H1 (cell line): Measurements from ENCODE around the gene ABHD2. TPM values are rescaled to one million over a fixed set of nuclear protein-coding genes. Genes with fewer than 3 reads are reported as not detected.

Experiments
- CBX5 ChIP-seq: fragments of 300-800, 300-1000 bp; sonication (generic); IDR thresholded peaks from 2 replicates; pipeline ENCODE4 v1.7.1; 2016; ENCODE audit warnings: antibody characterized with exemption, low read length, low read depth
- GABPA ChIP-seq: IDR thresholded peaks from 2 replicates; pipeline ENCODE4 v1.6.1; 2011; ENCODE audit warnings: mild to moderate bottlenecking, low read length, moderate library complexity, borderline replicate concordance; ENCODE audit not compliant: insufficient read depth
- polyA plus RNA-seq, 7 experiments: library from polyadenylated mRNA; depleted of rRNA in 3 of 7; stranded (reverse) in 5 of 7; unstranded in 2 of 7; fragments of >200 nt in 5 of 7; fragments of 200-250 nt in 2 of 7; gene quantifications; 1 replicate in 5 of 7; 2 replicates in 1 of 7; 4 replicates in 1 of 7; pipeline versions ENCODE4 v1.2.1 to v1.2.3, GENCODE V29; 2011 to 2013; ENCODE audit warnings: missing spikeins in 2 of 7, mixed read lengths in 2 of 7
- total RNA-seq: library from RNA; stranded (reverse); fragmentation: NEBNext Ultra II Directional; extraction: Animal tissue kit (Norgen Biotek cat#: 25700); gene quantifications from 2 replicates; pipeline ENCODE4 v1.2.1, GENCODE V29; 2021
- TF ChIP-seq, protein P1 (sequence below): fragments of 300-600 bp; sonication (generic); IDR thresholded peaks from 2 replicates; pipeline ENCODE4 v1.7.1; 2012; ENCODE audit warnings: low read length, moderate library complexity, mild to moderate bottlenecking, inconsistent platforms; ENCODE audit not compliant: insufficient replicate concordance
- TF ChIP-seq, protein P2 (sequence below): IDR thresholded peaks from 2 replicates; pipeline ENCODE4 v1.6.1; 2011; ENCODE audit warnings: low read length, improper control_type of control experiment

Gene ABHD2
- total and polyA plus RNA-seq, 2 of the 8 experiments (the other 6 are each of a cell fraction or from before 2014, with no cell fraction given): 9.1 to 23.7 TPM

DNA sequence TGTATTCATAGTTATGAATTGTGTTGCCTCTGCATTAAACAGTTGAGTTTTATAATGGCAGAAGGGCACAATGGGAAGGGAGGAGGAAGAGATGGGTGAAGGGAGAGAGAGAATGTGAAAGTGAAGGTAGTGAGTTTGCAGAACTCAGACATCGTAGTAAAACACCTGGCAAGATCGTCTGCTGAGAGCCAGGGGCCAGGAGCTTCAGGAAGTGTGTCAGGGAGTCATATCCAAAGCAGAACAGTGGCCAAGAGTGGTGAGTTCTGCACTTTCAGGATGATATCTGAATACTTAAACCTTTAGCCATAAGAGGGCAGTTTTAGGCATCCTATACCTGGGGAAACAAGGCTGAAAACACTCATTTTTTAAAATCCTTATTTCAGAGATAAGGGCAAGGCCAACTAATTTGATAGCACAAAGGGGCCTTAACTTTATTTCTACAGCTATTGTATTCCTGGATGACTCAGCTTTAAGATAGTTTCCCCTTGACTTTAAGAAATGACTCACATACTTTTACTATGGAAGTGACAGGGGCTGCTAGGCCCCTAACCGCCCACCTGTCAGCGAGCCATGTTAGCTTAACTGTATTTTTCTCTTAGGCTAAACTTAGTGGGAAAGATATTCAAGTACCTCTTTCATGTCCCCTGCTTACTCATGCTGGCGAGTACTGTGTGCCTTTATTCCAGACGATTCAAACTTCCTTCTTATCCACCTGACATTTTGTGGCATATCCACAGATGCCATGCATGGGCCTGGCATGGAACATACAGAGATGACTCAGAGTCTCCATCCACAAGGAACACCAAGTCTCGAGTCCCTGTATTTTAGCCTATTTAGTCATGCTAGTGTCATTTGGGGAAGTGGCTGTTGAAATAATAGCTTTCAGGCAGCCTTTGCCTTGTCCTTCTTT is 79.3 kb downstream of the ABHD2 start (continued):
- TF ChIP-seq, protein P1, sequence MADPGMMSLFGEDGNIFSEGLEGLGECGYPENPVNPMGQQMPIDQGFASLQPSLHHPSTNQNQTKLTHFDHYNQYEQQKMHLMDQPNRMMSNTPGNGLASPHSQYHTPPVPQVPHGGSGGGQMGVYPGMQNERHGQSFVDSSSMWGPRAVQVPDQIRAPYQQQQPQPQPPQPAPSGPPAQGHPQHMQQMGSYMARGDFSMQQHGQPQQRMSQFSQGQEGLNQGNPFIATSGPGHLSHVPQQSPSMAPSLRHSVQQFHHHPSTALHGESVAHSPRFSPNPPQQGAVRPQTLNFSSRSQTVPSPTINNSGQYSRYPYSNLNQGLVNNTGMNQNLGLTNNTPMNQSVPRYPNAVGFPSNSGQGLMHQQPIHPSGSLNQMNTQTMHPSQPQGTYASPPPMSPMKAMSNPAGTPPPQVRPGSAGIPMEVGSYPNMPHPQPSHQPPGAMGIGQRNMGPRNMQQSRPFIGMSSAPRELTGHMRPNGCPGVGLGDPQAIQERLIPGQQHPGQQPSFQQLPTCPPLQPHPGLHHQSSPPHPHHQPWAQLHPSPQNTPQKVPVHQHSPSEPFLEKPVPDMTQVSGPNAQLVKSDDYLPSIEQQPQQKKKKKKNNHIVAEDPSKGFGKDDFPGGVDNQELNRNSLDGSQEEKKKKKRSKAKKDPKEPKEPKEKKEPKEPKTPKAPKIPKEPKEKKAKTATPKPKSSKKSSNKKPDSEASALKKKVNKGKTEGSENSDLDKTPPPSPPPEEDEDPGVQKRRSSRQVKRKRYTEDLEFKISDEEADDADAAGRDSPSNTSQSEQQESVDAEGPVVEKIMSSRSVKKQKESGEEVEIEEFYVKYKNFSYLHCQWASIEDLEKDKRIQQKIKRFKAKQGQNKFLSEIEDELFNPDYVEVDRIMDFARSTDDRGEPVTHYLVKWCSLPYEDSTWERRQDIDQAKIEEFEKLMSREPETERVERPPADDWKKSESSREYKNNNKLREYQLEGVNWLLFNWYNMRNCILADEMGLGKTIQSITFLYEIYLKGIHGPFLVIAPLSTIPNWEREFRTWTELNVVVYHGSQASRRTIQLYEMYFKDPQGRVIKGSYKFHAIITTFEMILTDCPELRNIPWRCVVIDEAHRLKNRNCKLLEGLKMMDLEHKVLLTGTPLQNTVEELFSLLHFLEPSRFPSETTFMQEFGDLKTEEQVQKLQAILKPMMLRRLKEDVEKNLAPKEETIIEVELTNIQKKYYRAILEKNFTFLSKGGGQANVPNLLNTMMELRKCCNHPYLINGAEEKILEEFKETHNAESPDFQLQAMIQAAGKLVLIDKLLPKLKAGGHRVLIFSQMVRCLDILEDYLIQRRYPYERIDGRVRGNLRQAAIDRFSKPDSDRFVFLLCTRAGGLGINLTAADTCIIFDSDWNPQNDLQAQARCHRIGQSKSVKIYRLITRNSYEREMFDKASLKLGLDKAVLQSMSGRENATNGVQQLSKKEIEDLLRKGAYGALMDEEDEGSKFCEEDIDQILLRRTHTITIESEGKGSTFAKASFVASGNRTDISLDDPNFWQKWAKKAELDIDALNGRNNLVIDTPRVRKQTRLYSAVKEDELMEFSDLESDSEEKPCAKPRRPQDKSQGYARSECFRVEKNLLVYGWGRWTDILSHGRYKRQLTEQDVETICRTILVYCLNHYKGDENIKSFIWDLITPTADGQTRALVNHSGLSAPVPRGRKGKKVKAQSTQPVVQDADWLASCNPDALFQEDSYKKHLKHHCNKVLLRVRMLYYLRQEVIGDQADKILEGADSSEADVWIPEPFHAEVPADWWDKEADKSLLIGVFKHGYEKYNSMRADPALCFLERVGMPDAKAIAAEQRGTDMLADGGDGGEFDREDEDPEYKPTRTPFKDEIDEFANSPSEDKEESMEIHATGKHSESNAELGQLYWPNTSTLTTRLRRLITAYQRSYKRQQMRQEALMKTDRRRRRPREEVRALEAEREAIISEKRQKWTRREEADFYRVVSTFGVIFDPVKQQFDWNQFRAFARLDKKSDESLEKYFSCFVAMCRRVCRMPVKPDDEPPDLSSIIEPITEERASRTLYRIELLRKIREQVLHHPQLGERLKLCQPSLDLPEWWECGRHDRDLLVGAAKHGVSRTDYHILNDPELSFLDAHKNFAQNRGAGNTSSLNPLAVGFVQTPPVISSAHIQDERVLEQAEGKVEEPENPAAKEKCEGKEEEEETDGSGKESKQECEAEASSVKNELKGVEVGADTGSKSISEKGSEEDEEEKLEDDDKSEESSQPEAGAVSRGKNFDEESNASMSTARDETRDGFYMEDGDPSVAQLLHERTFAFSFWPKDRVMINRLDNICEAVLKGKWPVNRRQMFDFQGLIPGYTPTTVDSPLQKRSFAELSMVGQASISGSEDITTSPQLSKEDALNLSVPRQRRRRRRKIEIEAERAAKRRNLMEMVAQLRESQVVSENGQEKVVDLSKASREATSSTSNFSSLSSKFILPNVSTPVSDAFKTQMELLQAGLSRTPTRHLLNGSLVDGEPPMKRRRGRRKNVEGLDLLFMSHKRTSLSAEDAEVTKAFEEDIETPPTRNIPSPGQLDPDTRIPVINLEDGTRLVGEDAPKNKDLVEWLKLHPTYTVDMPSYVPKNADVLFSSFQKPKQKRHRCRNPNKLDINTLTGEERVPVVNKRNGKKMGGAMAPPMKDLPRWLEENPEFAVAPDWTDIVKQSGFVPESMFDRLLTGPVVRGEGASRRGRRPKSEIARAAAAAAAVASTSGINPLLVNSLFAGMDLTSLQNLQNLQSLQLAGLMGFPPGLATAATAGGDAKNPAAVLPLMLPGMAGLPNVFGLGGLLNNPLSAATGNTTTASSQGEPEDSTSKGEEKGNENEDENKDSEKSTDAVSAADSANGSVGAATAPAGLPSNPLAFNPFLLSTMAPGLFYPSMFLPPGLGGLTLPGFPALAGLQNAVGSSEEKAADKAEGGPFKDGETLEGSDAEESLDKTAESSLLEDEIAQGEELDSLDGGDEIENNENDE: no peak
- TF ChIP-seq GABPA (no peak), CBX5 (no peak)
- TF ChIP-seq, protein P2, sequence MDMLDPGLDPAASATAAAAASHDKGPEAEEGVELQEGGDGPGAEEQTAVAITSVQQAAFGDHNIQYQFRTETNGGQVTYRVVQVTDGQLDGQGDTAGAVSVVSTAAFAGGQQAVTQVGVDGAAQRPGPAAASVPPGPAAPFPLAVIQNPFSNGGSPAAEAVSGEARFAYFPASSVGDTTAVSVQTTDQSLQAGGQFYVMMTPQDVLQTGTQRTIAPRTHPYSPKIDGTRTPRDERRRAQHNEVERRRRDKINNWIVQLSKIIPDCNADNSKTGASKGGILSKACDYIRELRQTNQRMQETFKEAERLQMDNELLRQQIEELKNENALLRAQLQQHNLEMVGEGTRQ: no peak
